NB4 (cell line): ENCODE data around the gene KIF1A.
"Not testable (repeated sequence)": the region's sequence is repeated elsewhere in the genome, so short reads cannot be mapped to it uniquely, and the experiment has no call there.

Source experiments
- CTCF ChIP-seq: IDR thresholded peaks from one replicate; pipeline ENCODE4 v1.5.1; 2012; ENCODE audit warnings: low read depth, low read length
- MAX ChIP-seq: IDR thresholded peaks from 2 replicates; pipeline ENCODE4 v1.6.1; 2011; ENCODE audit warnings: low read depth, low read length

- TF ChIP-seq CTCF, MAX: not testable (repeated sequence)
Measured at GRCh38 chr2:240692583-240693561, 127.1 kb downstream of the KIF1A start.
